Cardiac fibroblast (primary cell): ENCODE data around the gene STIM1.

Source experiments
- DNase-seq, 2 donors: peaks; one replicate each; pipeline versions ENCODE4 v3.0.0 to v3.0.0-alpha.2; 2010; ENCODE audit warnings: low read depth in 2 of 2
- H3K4me3 ChIP-seq, 2 donors: replicated peaks in 1 of 2; 1 replicate in 1 of 2; 2 replicates in 1 of 2; pipeline ENCODE4 v1.5.1; 2011; ENCODE audit warnings: low read depth in 2 of 2, low read length in 2 of 2, mild to moderate bottlenecking in 2 of 2, moderate library complexity in 1 of 2
- CTCF ChIP-seq: IDR thresholded peaks from one replicate; pipeline ENCODE4 v1.5.1; 2011; ENCODE audit warnings: low read depth, mild to moderate bottlenecking, low read length, inconsistent platforms

The STIM1 gene

GRCh38 chr11:3950996-3951660 lies 95.7 kb downstream of the STIM1 start:
- H3K4me3 ChIP-seq, result no peak overlapping the region
- peak; percentile 65 to 82 for DNase-seq
- TF ChIP-seq CTCF, result no peak

- no peak overlapping the region for H3K4me3 ChIP-seq
- no peak for DNase-seq
- TF ChIP-seq CTCF, result no peak
Measured at GRCh38 chr11:3952715-3953114, 97.3 kb downstream of the STIM1 start.

GRCh38 chr11:3953327-3953726 lies 97.9 kb downstream of the STIM1 start:
- H3K4me3 ChIP-seq, result no peak overlapping the region
- no peak for TF ChIP-seq CTCF
- DNase-seq, result no peak

GRCh38 chr11:3954448-3955298 lies 99.2 kb downstream of the STIM1 start:
- no peak for TF ChIP-seq CTCF
- peak in 1 of 2 donors; percentile 60 for DNase-seq
- H3K4me3 ChIP-seq, result no peak overlapping the region

- TF ChIP-seq CTCF, result no peak
- no peak for DNase-seq
- H3K4me3 ChIP-seq, result no peak overlapping the region
Measured at GRCh38 chr11:3955299-3955665, 99.8 kb downstream of the STIM1 start.

GRCh38 chr11:3956038-3956437 lies 100.6 kb downstream of the STIM1 start:
- TF ChIP-seq CTCF, result no peak
- no peak overlapping the region for H3K4me3 ChIP-seq
- DNase-seq, result no peak

- DNase-seq, result no peak
- TF ChIP-seq CTCF, result no peak
- H3K4me3 ChIP-seq, result no peak overlapping the region
Measured at GRCh38 chr11:3956748-3957147, 101.3 kb downstream of the STIM1 start.
